NCI-H2081 treated with DMSO at 0.1 percent for 48 hours (cell line): ENCODE data around the gene MPG.

Experiments
- DNase-seq: peaks from one replicate; lab custom pipeline; 2025; lab: John Stamatoyannopoulos, UW

The MPG gene

DNA sequence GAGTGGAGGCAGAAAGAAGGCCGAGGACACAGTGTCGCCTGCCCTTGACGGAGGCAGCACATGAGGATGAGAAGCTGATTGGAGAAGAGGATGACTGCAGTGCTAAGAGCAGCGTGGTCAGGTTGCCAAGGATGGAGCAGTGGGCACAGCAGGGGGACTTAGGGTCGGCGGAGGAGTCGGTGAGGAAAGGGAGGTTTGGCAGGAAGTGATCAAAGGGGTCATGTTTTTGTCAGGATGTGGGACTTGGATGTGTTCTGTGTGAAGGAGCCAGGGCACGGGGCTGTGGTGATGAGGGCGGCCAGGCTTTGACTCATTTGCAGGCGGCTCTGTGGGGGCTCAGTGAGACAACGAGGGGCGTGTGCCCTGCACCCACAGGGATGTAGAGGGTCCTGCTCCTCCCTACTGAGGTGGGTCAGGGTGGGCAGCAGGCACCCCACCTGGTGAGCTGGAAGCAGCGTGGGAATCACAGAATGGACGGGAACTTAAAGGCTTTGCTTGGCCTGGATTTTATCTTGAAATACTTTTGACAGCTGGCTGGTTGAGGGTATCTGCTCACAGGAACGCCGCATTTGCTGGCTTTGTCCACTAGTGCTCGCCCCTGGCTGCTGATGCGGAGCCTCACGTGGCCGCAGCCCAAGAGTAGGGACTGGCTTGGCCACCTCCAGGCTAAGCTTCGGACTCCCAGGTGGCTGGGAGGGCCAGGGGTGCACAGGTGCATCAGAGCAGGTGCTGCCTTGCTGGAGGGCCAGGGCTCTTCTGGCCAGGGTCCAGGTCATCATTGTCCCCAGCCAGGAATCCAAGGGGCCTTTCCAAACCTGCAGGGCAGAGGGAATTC, 6.0 kb downstream of the MPG start:
- no peak for DNase-seq

DNA sequence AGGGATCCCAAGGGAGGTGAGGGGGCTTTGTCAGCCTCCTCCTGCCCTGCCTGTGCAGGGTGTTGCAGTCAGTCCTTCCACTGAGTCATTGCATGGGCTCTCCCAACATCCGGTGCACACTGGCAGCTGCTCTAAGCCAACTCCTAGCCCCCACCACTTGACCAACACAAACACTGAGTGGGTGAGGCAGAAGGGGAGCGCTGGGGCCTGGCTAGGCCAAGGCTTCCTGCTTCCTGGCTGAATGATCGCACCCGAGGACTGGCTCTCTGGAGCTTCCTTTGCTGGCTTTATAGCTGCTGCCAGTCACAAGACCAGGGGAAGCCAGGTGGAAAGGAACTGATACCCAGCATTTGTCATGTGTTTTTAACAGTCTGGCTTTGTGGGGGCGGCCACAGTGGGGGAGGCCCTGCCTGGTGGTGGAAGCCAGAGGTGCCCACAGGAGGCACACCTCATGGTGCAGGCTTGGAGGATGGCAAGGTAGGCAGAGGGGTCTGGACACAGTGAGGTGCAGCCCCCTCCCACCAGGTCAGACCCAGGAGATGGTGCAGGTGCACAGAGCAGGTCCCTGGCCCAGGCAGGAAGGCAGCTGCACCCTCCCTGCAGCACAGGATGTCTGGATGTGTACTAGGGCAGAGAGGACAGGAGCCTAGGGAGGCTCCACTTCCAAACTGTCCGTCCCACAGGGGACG, 6.8 kb downstream of the MPG start:
- no peak for DNase-seq

DNA sequence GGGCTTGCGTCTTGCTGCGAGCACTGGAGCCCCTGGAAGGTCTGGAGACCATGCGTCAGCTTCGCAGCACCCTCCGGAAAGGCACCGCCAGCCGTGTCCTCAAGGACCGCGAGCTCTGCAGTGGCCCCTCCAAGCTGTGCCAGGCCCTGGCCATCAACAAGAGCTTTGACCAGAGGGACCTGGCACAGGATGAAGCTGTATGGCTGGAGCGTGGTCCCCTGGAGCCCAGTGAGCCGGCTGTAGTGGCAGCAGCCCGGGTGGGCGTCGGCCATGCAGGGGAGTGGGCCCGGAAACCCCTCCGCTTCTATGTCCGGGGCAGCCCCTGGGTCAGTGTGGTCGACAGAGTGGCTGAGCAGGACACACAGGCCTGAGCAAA, 7.4 kb downstream of the MPG start:
- no peak for DNase-seq

DNA sequence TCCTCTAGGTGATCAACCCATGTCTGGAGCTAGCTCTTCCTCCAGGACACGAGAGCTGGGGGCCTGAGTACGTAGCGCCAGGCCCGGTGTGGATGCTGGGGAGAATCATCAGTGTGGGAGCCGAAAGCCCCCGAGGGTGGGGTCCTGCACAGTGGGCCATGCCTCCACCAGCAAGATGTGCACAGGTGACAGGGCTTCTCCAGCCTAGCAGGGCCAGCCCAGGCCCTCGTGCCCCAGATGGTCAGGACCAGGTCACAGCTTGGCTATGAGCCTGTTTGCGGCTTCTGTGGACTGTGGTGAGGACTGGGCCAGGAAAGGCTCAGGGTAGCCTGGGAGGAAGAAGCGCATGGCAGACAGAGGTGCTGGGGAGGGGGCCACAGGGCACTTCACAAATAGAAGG, 7.8 kb downstream of the MPG start:
- no peak for DNase-seq

DNA sequence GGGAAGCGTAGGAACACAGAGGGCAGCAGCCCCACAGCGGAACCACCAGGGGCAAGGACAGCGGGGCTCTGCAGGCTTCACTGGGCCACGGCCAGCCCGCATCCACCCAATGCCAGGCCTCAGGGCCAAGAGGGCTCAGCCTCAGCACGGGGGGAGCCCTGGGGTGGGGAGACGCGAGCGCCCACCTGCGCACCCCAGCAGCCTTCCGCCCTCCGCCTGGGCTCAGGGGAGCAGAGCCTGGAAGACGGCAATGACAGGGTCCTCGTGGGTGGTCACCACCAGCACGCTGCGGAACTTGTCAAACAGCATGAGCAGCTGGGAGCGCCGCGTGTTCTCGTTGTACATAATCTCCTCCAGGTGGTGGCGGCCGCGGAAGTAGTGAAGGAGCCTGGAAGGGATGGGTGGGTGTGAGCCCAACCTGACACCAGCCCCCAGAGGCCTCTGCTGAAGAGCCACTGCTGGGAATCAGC, 8.5 kb downstream of the MPG start:
- no peak for DNase-seq

DNA sequence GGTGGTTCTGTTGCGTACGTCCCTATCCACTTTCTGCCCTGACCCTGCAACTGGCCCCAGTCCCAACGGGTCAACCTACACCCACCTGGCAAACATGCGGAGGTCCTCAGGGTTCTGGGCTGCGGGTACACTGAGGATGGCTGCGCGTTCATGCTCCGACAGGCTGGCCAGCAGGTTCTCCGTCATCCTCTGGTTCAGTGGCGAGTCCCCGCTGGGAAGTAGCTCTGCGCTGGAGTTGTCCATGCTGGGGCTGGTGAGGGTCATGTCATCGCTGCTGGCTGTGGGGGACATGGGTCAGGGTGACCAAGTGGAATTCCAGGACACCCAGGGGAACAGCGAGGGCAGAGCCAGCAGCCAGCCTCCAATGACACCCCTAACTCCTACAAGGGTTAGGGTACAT, 10.6 kb downstream of the MPG start:
- DNase-seq, result no peak

DNA sequence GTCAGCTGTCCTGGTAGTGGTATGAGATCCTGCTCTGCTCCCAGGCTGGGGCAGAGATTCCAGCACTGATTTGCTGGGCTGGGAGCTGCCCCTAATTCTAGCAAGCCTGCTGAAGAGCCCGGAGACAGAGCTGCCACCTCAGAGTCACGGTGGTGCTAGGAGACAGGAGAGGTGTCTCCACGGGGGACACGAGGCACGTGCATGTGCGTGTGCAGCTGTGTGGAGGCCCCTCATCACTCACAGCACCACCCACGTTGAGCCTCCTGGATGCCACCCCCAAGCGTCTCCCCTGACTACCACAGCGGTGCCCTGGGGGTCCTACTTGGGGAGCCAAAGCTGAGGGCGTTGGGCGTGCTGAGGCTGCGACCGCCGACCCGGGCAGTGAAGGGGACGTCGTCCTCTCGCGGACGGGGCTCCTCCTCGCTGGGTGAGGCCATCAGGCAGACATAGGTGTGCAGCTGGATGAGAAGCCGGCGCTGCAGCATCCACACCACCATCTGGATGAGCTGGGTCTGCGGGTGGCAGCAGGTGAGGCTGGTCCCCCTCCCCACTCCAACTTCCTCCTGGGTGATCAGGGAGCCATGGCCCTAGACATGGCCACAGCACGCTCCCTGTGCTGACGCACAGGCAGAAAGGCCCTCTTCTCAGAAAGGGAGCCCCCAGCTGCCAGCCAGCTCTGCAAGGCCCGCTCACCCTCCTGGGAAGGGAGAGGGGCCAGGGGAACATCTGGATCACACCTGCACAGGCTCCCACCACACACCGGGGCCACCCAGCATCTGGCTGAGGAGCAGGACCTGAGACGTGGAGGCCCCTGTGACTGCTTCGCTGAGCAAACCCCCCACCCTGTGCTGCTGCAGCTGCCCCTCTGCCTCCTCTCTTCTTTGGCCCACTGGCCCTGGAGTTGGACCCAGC, 11.6 kb downstream of the MPG start:
- DNase-seq, result no peak

DNA sequence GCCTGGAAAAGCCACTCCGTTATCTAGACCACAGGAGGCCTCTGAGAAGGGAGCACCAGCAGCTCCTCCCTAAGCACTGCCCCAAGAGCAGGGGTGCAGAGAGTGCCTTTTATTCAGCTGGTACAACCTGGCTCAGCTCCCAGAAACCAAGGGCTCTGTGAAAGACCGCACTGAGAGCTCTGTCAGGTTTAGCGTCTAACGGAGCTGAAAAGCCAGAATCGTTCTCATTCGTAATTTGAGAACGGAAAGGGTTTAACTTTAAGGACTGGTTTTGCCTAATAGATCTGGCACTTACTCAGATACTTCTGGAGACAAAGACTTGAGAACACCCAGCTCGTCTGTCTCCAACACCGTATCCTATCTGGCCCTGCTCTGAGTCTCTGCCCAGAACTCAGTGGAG, 13.5 kb downstream of the MPG start:
- DNase-seq, result no peak

DNA sequence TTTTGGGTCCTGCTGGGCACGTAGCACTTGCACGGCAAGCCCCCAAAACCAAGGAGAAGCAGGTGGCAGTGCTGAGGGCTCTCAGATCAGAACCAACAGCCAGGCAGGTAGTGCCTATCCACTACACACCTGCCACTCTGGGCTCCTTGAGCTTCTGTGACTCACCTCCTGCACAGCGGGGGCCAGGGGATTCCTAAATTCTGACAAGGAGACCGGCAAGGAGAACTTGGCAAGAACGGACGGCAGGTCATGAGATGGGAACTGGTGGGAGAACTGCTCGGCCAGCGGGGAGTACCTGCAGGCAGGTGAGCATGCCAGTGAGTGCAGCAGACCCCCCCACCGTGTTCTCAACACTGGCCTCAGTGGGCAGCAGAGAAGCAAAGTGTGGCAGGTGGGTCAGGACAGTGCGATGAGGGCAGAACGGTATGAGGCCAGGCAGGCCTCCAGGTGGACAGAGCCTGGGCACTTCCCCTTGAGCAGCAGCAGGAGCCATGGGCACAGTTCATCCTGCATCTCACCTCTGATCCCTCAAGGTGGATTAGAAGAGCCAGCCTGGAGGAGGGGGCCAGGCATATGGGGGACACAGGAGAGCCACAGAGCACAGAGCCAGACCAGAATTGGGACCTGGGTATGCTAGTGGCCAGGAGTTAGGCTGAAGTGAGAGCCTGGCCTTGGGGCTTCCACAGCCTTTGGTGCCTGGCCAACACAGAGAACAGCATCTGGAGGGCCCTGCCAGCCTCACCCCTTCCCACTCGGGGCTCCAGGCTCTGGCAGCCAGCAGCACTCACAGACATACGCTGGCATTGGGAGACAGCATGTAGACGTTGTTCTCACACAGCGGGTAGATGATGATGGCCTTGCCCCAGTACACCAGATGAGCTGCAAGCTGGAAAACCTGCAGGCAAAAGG, 14.7 kb downstream of the MPG start:
- no peak for DNase-seq

DNA sequence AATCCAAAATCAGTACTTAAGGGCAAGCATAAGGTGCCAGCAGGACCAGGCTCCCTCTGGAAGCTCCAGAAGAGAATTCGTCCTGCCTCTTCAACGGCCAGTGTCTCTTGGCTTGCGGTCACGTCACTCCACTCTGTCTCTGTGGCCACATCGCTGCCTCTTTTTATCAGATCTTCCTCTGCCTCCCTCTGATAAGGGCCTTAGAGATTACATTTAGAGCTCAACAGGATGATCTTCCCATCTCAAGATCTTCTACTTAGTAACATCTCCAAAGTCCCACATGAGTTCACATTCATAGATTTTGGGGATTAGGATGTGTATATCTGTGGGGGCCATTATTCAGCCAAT, 16.9 kb downstream of the MPG start:
- no peak for DNase-seq

DNA sequence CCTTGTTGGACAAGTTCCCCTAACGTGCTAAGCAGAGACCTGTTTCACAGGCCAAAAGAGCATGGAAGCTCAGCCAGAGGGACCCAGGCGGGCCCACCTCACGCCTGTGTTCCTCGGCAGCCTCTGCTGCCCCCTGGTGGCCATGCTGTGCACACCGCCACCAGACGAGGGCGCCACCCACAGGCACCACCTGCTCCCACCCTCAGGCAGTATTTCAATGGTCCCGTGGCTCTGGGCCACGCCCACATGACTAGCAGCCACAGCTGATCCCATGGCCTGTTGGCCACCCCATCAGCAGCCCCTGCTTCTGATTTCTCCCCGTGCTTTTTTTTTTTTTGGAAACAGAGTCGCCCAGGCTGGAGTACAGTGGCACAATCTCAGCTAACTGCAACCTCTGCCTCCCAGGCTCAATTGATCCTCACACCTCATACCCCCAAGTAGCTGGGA, 18.9 kb downstream of the MPG start:
- peak; percentile 45 for DNase-seq

DNA sequence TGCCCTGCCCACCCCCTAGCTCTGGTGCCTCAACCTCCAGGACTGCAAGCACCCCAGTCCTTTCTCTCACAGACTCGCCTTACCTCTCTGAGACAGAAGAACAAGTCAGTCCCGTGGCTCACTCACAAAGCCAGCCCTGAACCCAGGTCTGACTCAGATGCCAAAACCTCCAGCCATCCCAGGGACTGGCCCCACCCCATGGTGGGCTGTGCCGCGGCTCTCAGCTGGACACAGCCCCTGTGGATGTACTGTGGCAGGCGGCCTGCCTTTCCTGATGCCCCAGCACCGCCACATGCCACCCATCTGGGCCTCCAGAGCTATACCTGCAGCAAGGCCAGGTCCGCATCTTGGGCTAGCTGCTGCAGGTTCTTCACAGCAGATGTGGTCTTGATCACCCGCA, 19.8 kb downstream of the MPG start:
- DNase-seq, result no peak

DNA sequence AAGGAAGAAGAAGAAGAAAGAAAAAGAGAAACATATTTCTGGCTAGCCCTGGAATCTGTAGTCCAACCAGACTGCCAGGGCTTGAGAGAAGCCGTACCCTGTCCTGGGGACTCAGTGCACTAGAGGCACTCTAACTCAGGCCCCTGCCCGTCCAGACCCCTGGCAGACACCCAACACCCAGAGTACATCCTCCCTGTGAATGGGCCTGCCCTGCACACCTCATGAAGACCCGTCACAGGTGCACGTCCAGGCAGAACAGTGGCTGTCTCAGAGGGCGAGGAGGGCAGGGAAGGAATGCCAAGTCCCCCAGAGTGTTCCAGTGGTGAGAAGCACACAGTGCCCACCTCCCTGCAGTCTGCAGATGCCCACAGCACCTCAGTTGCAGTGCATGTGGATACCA, 23.0 kb downstream of the MPG start:
- no peak for DNase-seq

DNA sequence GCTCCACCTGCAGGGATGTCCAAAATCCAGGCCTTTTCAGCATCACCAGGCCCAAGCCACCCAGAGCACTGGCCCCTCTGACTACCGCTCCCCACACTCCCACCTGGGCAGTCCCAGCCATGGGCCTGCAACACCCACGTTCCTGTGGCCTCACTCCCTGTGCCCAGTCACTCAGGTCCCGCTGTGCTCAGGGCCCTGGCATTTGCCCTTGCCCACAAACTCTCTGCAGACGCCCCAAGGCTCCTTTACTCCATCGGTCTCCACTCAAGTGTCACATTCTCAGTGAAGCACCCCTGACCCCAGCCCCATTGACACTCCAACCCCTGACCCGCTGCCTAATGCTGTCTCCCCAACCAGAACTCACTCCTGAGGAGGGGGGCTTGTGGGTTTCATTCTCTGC, 23.6 kb downstream of the MPG start:
- DNase-seq, result no peak

DNA sequence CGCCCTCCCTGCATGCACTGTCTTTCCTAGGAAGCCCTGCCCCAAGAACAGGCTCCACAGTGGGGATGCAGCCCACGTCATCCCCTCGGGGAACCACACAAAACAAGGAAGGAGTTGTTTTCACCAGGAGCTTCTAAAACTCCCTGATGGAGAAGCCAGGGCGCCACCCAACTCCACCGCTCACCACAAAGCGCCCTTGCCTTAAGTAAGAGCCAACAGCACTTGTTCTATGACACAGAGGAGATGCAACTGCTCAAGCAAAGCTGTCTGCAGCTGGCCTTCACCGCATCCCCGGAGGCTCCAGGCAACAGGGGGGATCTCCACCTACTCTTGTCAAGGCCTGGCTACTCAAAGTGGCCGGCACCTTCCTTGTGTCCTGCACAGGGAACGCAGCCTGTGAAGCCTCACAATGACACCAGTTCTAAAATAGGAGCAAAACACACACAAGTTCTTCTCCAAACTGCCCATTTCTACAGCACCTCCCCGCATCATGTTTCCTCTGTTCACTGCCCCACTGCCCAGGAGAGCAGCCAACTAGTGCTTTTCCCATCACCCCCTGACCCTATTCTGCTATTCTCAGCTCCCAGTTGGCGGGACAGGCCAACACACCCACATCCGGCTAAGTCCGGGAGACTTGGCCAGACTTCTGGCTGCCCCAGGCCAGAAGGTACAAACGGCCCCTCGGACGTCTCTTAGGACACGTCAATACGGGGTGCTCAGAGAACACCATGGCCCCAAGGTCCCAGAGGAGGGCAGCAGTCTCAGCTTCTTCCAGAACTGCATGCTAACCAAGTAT, 24.2 kb downstream of the MPG start:
- no peak for DNase-seq

DNA sequence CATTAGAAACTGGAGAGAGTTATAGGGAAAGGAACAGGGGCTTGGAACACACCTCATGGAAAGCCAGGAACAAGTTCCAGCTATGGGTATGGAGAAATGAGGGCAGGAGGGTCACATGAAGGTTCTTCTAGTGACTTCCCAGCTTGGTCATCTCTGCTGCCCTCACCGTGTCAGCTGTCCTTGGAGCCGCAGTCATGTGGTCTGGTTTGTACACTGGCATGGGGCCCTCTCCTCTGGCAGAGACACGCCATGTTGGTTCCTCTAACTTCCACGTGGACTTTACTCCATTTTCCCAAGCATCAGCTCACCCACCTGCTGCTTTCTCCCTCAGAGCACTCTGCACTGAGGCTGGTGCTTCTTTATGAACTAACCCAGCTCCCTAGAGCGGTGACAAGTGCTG, 26.3 kb downstream of the MPG start:
- DNase-seq, result no peak

DNA sequence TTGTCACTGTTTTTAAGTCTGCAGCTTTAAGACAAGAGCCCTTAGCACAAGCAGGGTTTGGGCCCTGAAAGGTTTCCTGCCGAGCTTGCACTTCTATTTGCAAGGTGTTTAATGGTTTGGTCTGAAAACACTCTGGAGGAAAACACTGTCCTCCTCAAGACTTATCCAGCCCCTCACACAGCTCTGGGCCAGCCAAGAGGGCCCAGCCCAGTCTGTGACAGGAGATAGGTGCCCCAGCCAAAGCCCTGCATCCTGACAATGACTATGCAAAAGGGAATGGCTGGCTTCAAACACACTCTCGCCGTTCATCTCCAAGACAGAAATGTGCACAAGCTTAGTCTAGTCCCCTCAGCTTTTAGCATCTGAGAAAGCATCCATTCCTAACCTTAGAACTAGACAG, 26.9 kb downstream of the MPG start:
- DNase-seq, result no peak

DNA sequence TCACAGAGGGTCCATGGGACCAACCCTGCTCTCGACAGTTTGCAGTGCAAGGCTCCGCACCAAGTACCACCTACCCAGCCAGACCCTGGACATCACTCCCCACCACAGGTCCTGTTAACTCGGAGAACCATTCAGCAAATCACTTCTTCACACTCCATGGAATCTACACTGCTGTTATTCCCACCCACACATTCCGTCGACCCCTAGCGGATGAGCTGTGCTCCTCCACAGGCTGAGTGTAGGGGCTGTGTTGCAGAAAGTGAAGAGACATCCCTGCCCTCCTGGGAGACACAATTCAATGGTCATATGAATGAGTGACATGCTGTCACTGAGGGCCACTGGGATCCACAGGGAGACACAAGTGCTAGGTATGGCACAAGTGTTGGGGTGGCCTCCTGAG, 27.5 kb downstream of the MPG start:
- DNase-seq, result no peak

DNA sequence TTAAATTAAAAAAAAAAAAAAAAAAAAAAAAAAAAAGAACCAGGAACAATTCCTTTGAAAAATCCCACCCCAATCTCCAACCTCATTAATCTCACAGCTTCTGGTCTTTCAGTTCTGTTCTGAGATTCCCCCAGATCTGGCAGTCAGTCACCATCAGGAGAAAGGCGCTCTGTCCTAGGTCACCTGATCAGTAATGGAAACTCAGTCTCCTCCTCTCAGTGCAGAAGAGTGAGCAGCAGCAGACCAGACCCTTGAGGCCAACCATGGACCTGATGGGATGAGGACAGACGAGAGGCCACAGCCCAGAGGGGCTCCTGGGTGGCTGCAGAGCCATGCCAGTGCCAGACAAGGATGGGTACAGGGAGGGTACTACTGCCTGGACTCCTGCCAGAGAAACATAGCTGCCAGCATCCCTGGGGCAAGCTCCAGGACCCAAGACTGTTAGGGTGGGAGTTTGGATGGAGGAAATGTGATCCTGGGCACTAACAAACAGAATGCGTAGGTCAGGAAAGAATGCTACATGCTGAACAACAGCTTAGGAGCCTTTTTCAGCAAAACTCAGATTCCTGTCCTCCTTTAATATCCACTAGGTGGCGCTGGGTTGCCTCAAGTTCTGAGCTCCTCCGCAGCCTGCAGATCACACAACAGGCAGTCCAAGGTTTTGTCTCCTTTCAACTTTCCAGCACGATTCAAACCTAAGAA, 28.7 kb downstream of the MPG start:
- DNase-seq, result peak; percentile 27
